ENCODE data around the gene ZNF606.

Gene ZNF606

DNA sequence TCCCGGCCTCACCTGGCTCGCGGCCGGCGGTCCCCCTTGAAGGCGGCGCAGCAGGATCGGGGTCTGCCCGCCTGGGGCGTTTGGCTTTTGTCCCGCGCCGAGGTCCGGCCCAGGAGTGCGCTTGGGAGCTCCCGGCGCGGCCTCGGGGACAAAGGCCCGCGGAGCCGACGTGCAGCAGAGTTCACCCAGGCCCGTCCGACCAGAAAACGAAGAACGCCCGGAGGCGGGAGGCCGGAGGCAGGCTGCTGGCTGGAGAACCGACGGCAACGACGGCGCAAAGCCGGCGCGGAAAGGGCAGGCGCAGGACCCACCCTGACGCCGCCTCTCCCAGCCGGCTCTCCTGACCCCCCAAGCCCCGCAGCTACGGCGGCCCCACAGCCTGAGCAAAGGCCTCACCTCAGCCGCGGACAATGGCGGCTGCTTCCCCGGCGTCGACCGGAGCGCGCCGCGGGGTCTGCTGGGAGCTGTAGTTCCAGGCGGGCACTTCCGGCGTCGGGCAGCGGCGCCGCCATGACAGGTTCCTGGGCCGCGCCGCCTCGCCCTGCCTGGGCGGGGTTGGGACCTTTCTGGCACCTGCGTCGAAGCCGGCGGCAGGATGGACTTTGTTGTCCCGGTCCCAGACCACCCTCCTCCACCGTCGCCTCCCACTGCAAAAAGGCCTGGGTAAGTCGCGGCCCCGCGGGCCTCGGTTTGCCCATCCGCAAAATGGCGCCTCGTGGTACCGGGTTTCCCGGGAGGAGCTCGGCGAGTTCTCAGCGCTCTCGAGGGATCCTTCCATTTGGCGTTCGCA lies at the start of gene ZNF606:
Gene ZNF606, minus strand, starts transcription at position 437 of the 790 bp plus-strand sequence. CDS start 1,501 bp downstream, outside the sequence.
- TF ChIP-seq CTCF (IDR thresholded peaks at IDR 0.05; ENCODE audit: extremely low read depth, missing control alignments): no peak
- peak; percentile 97 for DNase-seq (ENCODE audit: low spot score)

DNA sequence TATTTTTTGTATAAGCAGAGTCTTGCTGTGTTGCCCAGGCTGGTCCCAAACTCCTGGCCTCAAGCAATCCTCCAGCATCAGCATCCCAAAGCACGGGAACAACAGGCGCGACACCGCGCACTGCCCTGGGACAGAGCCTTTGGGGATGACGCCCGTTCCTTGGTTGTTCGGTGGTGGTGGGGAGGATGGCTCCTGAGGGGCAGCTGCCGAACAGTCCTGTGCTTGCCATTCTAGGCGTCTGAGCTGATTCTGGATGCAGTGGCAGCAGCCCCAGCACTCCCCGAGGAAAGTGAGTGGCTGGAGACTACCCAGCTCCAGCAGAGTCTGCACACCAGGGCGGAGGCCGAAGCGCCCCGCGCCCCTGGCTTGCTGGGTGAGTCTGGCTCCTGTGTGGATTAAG lies 49.6 kb upstream of the ZNF606 start:
- no peak for DNase-seq (ENCODE audit: low spot score)
- TF ChIP-seq CTCF (IDR thresholded peaks at IDR 0.05; ENCODE audit: extremely low read depth, missing control alignments): no peak

DNA sequence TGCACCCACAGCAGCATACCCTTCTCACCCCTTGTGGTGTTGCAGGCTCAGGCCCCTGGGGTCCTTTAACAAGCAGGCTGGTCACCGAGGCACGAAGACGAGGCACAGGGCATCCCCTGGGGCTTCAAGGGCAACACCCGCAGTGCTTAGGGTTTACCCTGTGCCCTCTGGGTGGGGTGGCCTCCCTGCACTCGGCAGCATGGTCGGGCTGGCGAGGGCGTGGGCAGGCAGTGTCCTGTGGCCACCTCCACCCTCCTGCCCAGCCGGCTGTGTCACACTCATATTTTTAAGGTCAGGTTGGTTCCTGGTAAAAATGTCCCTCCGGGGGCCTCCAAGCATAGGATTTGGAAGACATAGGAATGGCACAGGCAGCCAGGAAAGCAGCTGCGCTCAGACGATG lies 45.1 kb upstream of the ZNF606 start:
- no peak for TF ChIP-seq CTCF (IDR thresholded peaks at IDR 0.05; ENCODE audit: extremely low read depth, missing control alignments)
- no peak for DNase-seq (ENCODE audit: low spot score)

DNA sequence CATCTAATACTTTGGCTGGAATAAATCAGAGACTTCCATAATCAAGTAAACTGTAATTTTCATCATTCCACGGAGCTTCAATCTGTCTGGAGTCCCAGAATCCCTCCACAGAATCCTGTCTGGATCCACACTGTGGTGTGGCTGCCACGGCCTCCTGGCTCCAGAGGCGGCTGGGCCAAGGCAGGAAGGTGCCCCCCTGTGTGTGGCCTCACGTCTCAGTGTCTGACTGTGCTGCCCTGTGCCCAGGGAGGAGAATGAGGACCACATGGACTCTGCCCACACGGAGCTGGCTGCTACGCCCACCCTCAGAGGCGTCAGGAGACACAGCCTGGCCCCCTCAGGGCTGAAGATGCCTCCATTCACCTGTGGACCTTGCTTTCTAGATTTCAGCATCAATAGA lies 44.2 kb upstream of the ZNF606 start:
- TF ChIP-seq CTCF (IDR thresholded peaks at IDR 0.05; ENCODE audit: extremely low read depth, missing control alignments): no peak
- no peak for DNase-seq (ENCODE audit: low spot score)

DNA sequence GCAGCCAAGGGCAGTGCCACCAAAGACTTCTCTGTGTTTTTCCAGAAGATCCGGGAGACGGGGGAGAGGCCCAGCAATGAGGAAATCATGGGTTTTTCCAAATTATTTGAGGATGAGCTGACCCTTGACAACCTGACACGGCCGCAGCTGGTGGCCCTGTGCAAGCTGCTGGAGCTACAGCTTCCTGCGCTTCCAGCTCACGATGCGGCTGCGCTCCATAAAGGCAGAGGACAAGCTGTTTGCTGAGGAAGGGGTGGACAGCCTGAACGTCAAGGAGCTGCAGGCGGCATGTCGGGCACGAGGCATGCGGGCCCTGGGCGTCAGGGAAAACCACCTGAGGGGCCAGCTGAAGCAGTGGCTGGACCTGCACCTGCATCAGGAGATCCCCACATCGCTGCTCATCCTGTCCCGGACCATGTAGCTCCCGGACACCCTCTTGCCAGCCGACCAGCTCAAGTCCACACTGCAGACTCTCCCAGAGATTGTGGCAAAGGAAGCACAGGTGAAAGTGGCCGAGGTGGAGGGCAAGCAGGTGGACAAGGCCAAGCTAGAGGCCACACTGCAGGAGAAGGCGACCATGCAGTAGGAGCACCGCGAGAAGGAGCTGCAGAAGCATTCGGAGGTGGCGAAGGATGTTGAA lies 42.9 kb upstream of the ZNF606 start:
- no peak for TF ChIP-seq CTCF (IDR thresholded peaks at IDR 0.05; ENCODE audit: extremely low read depth, missing control alignments)
- no peak for DNase-seq (ENCODE audit: low spot score)

DNA sequence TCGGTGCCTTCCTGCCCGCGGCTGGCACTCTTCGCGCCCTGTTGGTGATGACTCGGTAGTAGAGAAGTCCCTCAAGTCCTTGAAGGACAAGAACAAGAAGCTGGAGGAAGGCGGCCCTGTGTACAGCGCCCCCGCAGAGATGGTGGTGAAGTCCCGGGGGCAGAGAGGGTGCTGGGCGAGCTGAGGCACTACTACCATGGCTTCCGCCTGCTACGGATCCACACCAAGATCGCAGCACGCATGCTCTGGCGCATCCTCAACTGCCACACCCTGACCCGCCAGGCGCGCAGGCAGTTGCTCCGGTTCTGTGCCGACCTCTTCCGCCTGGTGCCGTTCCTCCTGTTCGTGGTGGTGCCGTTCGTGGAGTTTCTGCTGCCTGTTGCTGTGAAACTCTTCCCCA lies 42.3 kb upstream of the ZNF606 start:
- TF ChIP-seq CTCF (IDR thresholded peaks at IDR 0.05; ENCODE audit: extremely low read depth, missing control alignments): no peak
- DNase-seq (ENCODE audit: low spot score): no peak

DNA sequence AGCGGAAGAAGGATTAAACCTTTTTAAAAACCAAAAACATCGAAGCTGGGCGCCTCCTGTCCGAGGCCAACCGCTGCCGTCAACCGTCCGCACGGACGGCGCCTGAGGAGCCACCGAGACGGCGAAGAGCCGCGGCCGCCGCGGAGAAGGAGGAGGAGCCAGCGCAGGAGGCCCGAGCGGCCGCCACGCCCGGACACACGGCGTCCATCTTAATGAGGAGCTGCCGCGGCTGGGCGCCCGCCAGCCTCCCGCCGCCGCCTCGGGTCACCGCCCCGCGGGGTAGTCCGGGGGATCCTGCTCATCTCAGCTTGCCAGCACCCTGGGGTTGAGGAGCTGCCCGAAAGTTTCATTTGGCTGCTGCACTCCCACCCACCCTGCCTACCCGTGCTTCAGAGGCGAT lies 41.8 kb upstream of the ZNF606 start:
- no peak for DNase-seq (ENCODE audit: low spot score)
- TF ChIP-seq CTCF (IDR thresholded peaks at IDR 0.05; ENCODE audit: extremely low read depth, missing control alignments): no peak
